ENCODE data around the gene CCDC93.

DNA sequence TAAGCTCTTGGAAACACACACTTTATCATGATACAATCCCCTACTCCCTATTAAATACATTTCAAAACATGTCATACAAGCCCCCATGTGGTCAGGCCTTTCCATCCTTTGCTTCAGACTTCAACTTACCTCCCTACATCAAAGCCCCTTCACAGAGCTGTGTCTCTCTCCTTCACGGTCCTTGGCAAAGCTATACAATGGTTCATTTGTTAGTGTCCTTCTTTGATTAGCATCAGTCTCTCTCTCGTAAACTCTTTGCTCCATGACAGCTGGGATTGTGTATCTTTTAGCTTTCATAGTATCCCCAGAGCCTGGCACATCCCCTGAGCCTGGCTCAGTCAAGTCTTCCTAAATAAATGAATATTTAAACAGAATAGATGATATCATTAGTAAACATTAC, 48.8 kb upstream of the CCDC93 start:
- no peak for TF ChIP-seq POLR2A (IDR thresholded peaks at IDR 0.05; ENCODE audit: low read depth, low read length)
- no peak for TF ChIP-seq POLR2AphosphoS5 (IDR thresholded peaks at IDR 0.05; ENCODE audit: low read depth, low read length)
- TF ChIP-seq TAF1 (IDR thresholded peaks at IDR 0.05; ENCODE audit: borderline replicate concordance, low read depth, low read length) = no peak
